GM12874 (cell line): ENCODE results near the gene ABTB1.

ENCODE experiments used
- CTCF ChIP-seq: IDR thresholded peaks from 2 replicates; pipeline ENCODE4 v1.5.1; 2011; ENCODE audit warnings: low read depth, mild to moderate bottlenecking, control low read depth, low read length, moderate library complexity; ENCODE audit not compliant: insufficient read depth

The ABTB1 gene

GRCh38 chr3:127672429-127673190 lies at the start of gene ABTB1:
Gene ABTB1, plus strand, starts transcription at chr3:127672952. Its CDS starts 74 bp downstream, at chr3:127673026.
- TF ChIP-seq CTCF, result no peak

GRCh38 chr3:127624063-127624462 lies 48.7 kb upstream of the ABTB1 start:
- no peak for TF ChIP-seq CTCF

- no peak for TF ChIP-seq CTCF
Observed at GRCh38 chr3:127625821-127626220, 46.9 kb upstream of the ABTB1 start.

GRCh38 chr3:127628426-127628787 lies 44.3 kb upstream of the ABTB1 start:
- no peak for TF ChIP-seq CTCF

GRCh38 chr3:127628788-127629466 lies 43.8 kb upstream of the ABTB1 start, which contains the start of gene PODXL2:
Gene PODXL2, plus strand, starts transcription at chr3:127629185. Its CDS starts 35 bp downstream, at chr3:127629220.
- no peak for TF ChIP-seq CTCF

- TF ChIP-seq CTCF, result no peak
Observed at GRCh38 chr3:127629467-127630403, 43.0 kb upstream of the ABTB1 start.
